ENCODE results near the gene PSMD13.

The PSMD13 gene

GRCh38 chr11:210803-211180 is 26.0 kb upstream of the PSMD13 start:
- H3K27ac ChIP-seq (ENCODE audit: low read depth, low read length, poor library complexity, severe bottlenecking) = no peak overlapping the region
- H3F3A ChIP-seq (ENCODE audit: insufficient read depth, low read length) = no peaks in the 10 kb centered on the region
- no peaks in the 10 kb centered on the region for H3K9me3 ChIP-seq (ENCODE audit: low read length)
- peaks cover 26% of the 10 kb centered on the region for H3K4me1 ChIP-seq (ENCODE audit: insufficient read depth, low read length, severe bottlenecking)
- no peaks in the 10 kb centered on the region for H3K27me3 ChIP-seq (ENCODE audit: insufficient read depth, low read length)
- no peak overlapping the region for H2AFZ ChIP-seq (ENCODE audit: low read length)
- no peak overlapping the region for H3K9ac ChIP-seq (ENCODE audit: low read length)
- TF ChIP-seq CTCF (IDR thresholded peaks at IDR 0.05; ENCODE audit: low read length) (no peak), EZH2 (IDR thresholded peaks at IDR 0.05; ENCODE audit: borderline replicate concordance, low read length) (no peak)
- no peaks in the 10 kb centered on the region for H3K9me2 ChIP-seq (ENCODE audit: low read depth, low read length)
- no peaks in the 10 kb centered on the region for H3K79me2 ChIP-seq (ENCODE audit: insufficient read depth, low read length)
- no peaks in the 10 kb centered on the region for H4K20me1 ChIP-seq (ENCODE audit: insufficient read depth, low read length)
- H3K4me3 ChIP-seq (ENCODE audit: low read depth, low read length, poor library complexity, severe bottlenecking) = no peak overlapping the region
- no peak overlapping the region; the same call in 1 of the 2 replicates for H3K4me2 ChIP-seq (ENCODE audit: low read length)
- peaks cover 62% of the 10 kb centered on the region for H3K36me3 ChIP-seq (ENCODE audit: insufficient read depth, low read length)

- TF ChIP-seq CTCF (IDR thresholded peaks at IDR 0.05; ENCODE audit: low read length) = no peak
- no peak for TF ChIP-seq EZH2 (IDR thresholded peaks at IDR 0.05; ENCODE audit: borderline replicate concordance, low read length)
- no peaks in the 10 kb centered on the region for H3K9me3 ChIP-seq (ENCODE audit: low read length)
- H3K27ac ChIP-seq (ENCODE audit: low read depth, low read length, poor library complexity, severe bottlenecking) = no peak overlapping the region
- H4K20me1 ChIP-seq (ENCODE audit: insufficient read depth, low read length) = no peaks in the 10 kb centered on the region
- peaks cover 21% of the 10 kb centered on the region for H3K4me1 ChIP-seq (ENCODE audit: insufficient read depth, low read length, severe bottlenecking)
- no peak overlapping the region for H3K4me3 ChIP-seq (ENCODE audit: low read depth, low read length, poor library complexity, severe bottlenecking)
- no peaks in the 10 kb centered on the region for H3K79me2 ChIP-seq (ENCODE audit: insufficient read depth, low read length)
- no peak overlapping the region for H3K4me2 ChIP-seq (ENCODE audit: low read length)
- H3K27me3 ChIP-seq (ENCODE audit: insufficient read depth, low read length) = no peaks in the 10 kb centered on the region
- H2AFZ ChIP-seq (ENCODE audit: low read length) = no peak overlapping the region
- H3K36me3 ChIP-seq (ENCODE audit: insufficient read depth, low read length) = peaks cover 67% of the 10 kb centered on the region
- no peak overlapping the region for H3K9ac ChIP-seq (ENCODE audit: low read length)
- no peaks in the 10 kb centered on the region for H3K9me2 ChIP-seq (ENCODE audit: low read depth, low read length)
- H3F3A ChIP-seq (ENCODE audit: insufficient read depth, low read length) = no peaks in the 10 kb centered on the region
Measured at GRCh38 chr11:211295-211694, 25.5 kb upstream of the PSMD13 start.

- H3K4me2 ChIP-seq (ENCODE audit: low read length) = no peak overlapping the region
- no peak overlapping the region for H2AFZ ChIP-seq (ENCODE audit: low read length)
- peaks cover 16% of the 10 kb centered on the region for H3K4me1 ChIP-seq (ENCODE audit: insufficient read depth, low read length, severe bottlenecking)
- no peaks in the 10 kb centered on the region for H3K27me3 ChIP-seq (ENCODE audit: insufficient read depth, low read length)
- H3K9me2 ChIP-seq (ENCODE audit: low read depth, low read length) = no peaks in the 10 kb centered on the region
- H3K27ac ChIP-seq (ENCODE audit: low read depth, low read length, poor library complexity, severe bottlenecking) = no peak overlapping the region
- H3F3A ChIP-seq (ENCODE audit: insufficient read depth, low read length) = no peaks in the 10 kb centered on the region
- TF ChIP-seq CTCF (IDR thresholded peaks at IDR 0.05; ENCODE audit: low read length) (no peak), EZH2 (IDR thresholded peaks at IDR 0.05; ENCODE audit: borderline replicate concordance, low read length) (no peak)
- H3K4me3 ChIP-seq (ENCODE audit: low read depth, low read length, poor library complexity, severe bottlenecking) = no peak overlapping the region
- H3K9ac ChIP-seq (ENCODE audit: low read length) = no peak overlapping the region
- H3K79me2 ChIP-seq (ENCODE audit: insufficient read depth, low read length) = no peaks in the 10 kb centered on the region
- no peaks in the 10 kb centered on the region for H4K20me1 ChIP-seq (ENCODE audit: insufficient read depth, low read length)
- peaks cover 68% of the 10 kb centered on the region for H3K36me3 ChIP-seq (ENCODE audit: insufficient read depth, low read length)
- H3K9me3 ChIP-seq (ENCODE audit: low read length) = no peaks in the 10 kb centered on the region
Measured at GRCh38 chr11:211741-212140, 25.0 kb upstream of the PSMD13 start.

All from OCI-LY1 (cell line).